HCT116 (cell line): ENCODE measurements around the gene VCX3B. TPM values are rescaled to one million over a fixed set of nuclear protein-coding genes. Genes with fewer than 3 reads are reported as not detected.
"Not testable (repeated sequence)": the region's sequence is repeated elsewhere in the genome, so short reads cannot be mapped to it uniquely, and the experiment has no call there.

Experiments used
- ATAC-seq: fragments of 200-7000 bp; cut with Tn5 transposase; 2 replicates; pipeline ENCODE4 v1.9.1; 2020; ENCODE audit warnings: mild to moderate bottlenecking, moderate library complexity
- BruUV-seq: library from RNA; stranded (reverse); fragments of 400-500 nt; replicated peaks from 2 replicates; lab custom pipeline; 2021; lab: Mats Ljungman, UMichigan
- CTCF ChIA-PET: fragments of 300-600 bp; sonication (Branson Sonifier 250); formaldehyde crosslinking; loops from one replicate; lab custom pipeline; 2021; ENCODE audit warnings: antibody characterized with exemption; lab: Charles Lee
- POLR2A ChIA-PET: fragments of 300-600, 350-600 bp; sonication (Branson Sonifier 250); formaldehyde crosslinking; loops from one replicate; lab custom pipeline; 2021; ENCODE audit warnings: antibody characterized with exemption; lab: Charles Lee
- RAD21 ChIA-PET, 2 experiments: fragments of 300-600 bp; sonication (Branson Sonifier 250); formaldehyde crosslinking; loops; one replicate each; lab custom pipeline; 2023; ENCODE audit warnings: low total read pairs in 2 of 2; ENCODE audit not compliant: uncharacterized antibody in 2 of 2, unreplicated experiment in 2 of 2, low non-redundant PET in 1 of 2; lab: Charles Lee
- DNase-seq: peaks from one replicate; pipeline ENCODE4 v3.0.0-alpha.2; 2010; ENCODE audit warnings: low read depth, low spot score
- H2AFZ ChIP-seq: fragments of 200-600 bp; shearing (Covaris generic), sonication (generic); 2 replicates; pipeline ENCODE4 v1.6.1; 2017; ENCODE audit warnings: low read depth, mixed run types, mixed read lengths, antibody characterized with exemption, low read length; ENCODE audit not compliant: poor library complexity, severe bottlenecking
- H3K27ac ChIP-seq: 2 replicates; pipeline ENCODE4 v1.5.1; 2012; ENCODE audit warnings: low read depth, low read length
- H3K27me3 ChIP-seq: fragments of 200-600 bp; sonication (generic); 2 replicates; pipeline ENCODE4 v1.6.1; 2016; ENCODE audit warnings: mixed run types, low read length, mixed read lengths; ENCODE audit not compliant: insufficient read depth
- H3K36me3 ChIP-seq, 2 experiments: fragments of 200-500 bp in 1 of 2; fragments of 200-600 bp in 1 of 2; sonication (Bioruptor generic) in 1 of 2; sonication (generic) in 1 of 2; 2 replicates each; pipeline versions ENCODE4 v1.5.1 to v1.6.1; 2014 to 2016; ENCODE audit warnings: low read length in 2 of 2, inconsistent platforms in 1 of 2, mixed read lengths in 1 of 2, mixed run types in 1 of 2; ENCODE audit not compliant: insufficient read depth in 2 of 2, control insufficient read depth in 1 of 2
- H3K4me1 ChIP-seq, 2 experiments: fragments of 200-600 bp in 1 of 2; sonication (generic) in 1 of 2; 2 replicates each; pipeline versions ENCODE4 v1.5.1 to v1.6.1; 2012 to 2017; ENCODE audit warnings: low read length in 2 of 2, inconsistent platforms in 1 of 2, mild to moderate bottlenecking in 1 of 2, mixed read lengths in 1 of 2, mixed run types in 1 of 2, moderate library complexity in 1 of 2; ENCODE audit not compliant: insufficient read depth in 2 of 2, control insufficient read depth in 1 of 2
- H3K4me2 ChIP-seq: fragments of 200-600 bp; sonication (generic); 2 replicates; pipeline ENCODE4 v1.6.1; 2017; ENCODE audit warnings: mixed run types, low read length, mixed read lengths
- H3K4me3 ChIP-seq, 2 experiments: fragments of 200-600 bp in 1 of 2; sonication (generic) in 1 of 2; replicated peaks in 1 of 2; 2 replicates each; pipeline ENCODE4 v1.5.1; 2011 to 2016; ENCODE audit warnings: low read length in 2 of 2, control low read depth in 1 of 2, low read depth in 1 of 2, mild to moderate bottlenecking in 1 of 2, mixed read lengths in 1 of 2, mixed run types in 1 of 2
- H3K79me2 ChIP-seq: fragments of 200-600 bp; sonication (generic); 2 replicates; pipeline ENCODE4 v1.6.1; 2017; ENCODE audit warnings: mild to moderate bottlenecking, mixed run types, low read length, moderate library complexity, mixed read lengths; ENCODE audit not compliant: insufficient read depth
- H3K9ac ChIP-seq: fragments of 200-600 bp; sonication (generic); 2 replicates; pipeline ENCODE4 v1.6.1; 2016; ENCODE audit warnings: low read length, mixed read lengths
- H3K9me2 ChIP-seq: fragments of 200-600 bp; sonication (generic), shearing (Covaris generic); 2 replicates; pipeline ENCODE4 v1.6.1; 2017; ENCODE audit warnings: mixed run types, mild to moderate bottlenecking, moderate library complexity; ENCODE audit not compliant: insufficient read depth
- H3K9me3 ChIP-seq, 2 experiments: fragments of 200-500 bp in 1 of 2; fragments of 200-600 bp in 1 of 2; sonication (Bioruptor generic) in 1 of 2; sonication (generic) in 1 of 2; 2 replicates each; pipeline ENCODE4 v1.6.1; 2014 to 2017; ENCODE audit warnings: low read length in 2 of 2, mixed read lengths in 2 of 2, inconsistent platforms in 1 of 2, low read depth in 1 of 2, mild to moderate bottlenecking in 1 of 2, mixed run types in 1 of 2, moderate library complexity in 1 of 2; ENCODE audit not compliant: control insufficient read depth in 1 of 2, insufficient read depth in 1 of 2
- H4K20me1 ChIP-seq: fragments of 200-600 bp; sonication (generic), shearing (Covaris generic); 2 replicates; pipeline ENCODE4 v1.6.1; 2017; ENCODE audit warnings: mixed run types, mild to moderate bottlenecking, moderate library complexity; ENCODE audit not compliant: insufficient read depth
- CBX3 ChIP-seq: IDR thresholded peaks from 2 replicates; pipeline ENCODE4 v1.6.1; 2012; ENCODE audit warnings: low read depth
- EZH2 ChIP-seq: fragments of 200-600 bp; sonication (generic); IDR thresholded peaks from 2 replicates; pipeline ENCODE4 v1.6.1; 2017; ENCODE audit warnings: antibody characterized with exemption, mixed run types
- EZH2phosphoT487 ChIP-seq: fragments of 200-600 bp; IDR thresholded peaks from 2 replicates; pipeline ENCODE4 v1.6.1; 2018; ENCODE audit warnings: antibody characterized with exemption, borderline replicate concordance
- FOSL1 ChIP-seq: IDR thresholded peaks from 2 replicates; pipeline ENCODE4 v1.6.1; 2012; ENCODE audit warnings: low read depth
- JUND ChIP-seq: IDR thresholded peaks from 2 replicates; pipeline ENCODE4 v1.6.1; 2012
- POLR2AphosphoS5 ChIP-seq: IDR thresholded peaks from 2 replicates; pipeline ENCODE4 v1.6.1; 2011; ENCODE audit warnings: mild to moderate bottlenecking, low read depth, low read length, moderate library complexity
- RAD21 ChIP-seq: IDR thresholded peaks from 2 replicates; pipeline ENCODE4 v1.6.1; 2012; ENCODE audit warnings: low read depth, mild to moderate bottlenecking
- SIN3A ChIP-seq: IDR thresholded peaks from 2 replicates; pipeline ENCODE4 v1.6.1; 2012; ENCODE audit warnings: low read depth
- SP1 ChIP-seq: IDR thresholded peaks from 2 replicates; pipeline ENCODE4 v1.6.1; 2012; ENCODE audit warnings: low read depth
- ZBTB33 ChIP-seq: IDR thresholded peaks from 2 replicates; pipeline ENCODE4 v1.6.1; 2011; ENCODE audit warnings: mild to moderate bottlenecking, low read length, moderate library complexity; ENCODE audit not compliant: insufficient replicate concordance; ENCODE audit errors: extremely low read depth
- ZFX ChIP-seq: fragments of 450-650 bp; IDR thresholded peaks from 2 replicates; pipeline ENCODE4 v1.6.1; 2017
- ZNF274 ChIP-seq: fragments of 200-500 bp; sonication (Bioruptor generic); IDR thresholded peaks from 2 replicates; pipeline ENCODE4 v1.6.1; 2014; ENCODE audit warnings: mild to moderate bottlenecking, low read depth, low read length, inconsistent platforms
- intact Hi-C: fragments of 100-400 bp; cut with micrococcal nuclease; formaldehyde crosslinking; loops from 2 replicates; pipeline ENCODE4 v1.10.0; 2022
- total RNA-seq: library from RNA; stranded (reverse); gene quantifications from one replicate; pipeline ENCODE4 v1.2.1, GENCODE V29; 2021; ENCODE audit not compliant: unreplicated experiment

Gene VCX3B
- total RNA-seq, 1 experiment from 2014 or later: not detected

- TF ChIP-seq ZBTB33: no peak
- no peak for TF ChIP-seq POLR2AphosphoS5
- TF ChIP-seq CBX3: no peak
- TF ChIP-seq FOSL1: no peak
- TF ChIP-seq ZFX: no peak
- TF ChIP-seq RAD21: no peak
- TF ChIP-seq SP1: no peak
These were observed 35.6 kb downstream of the VCX3B start (continued) for GRCh38 chrX:8500203-8500602.

GRCh38 chrX:8502101-8502500, 37.5 kb downstream of the VCX3B start:
- BruUV-seq, H3K9me2 ChIP-seq, H3K79me2 ChIP-seq, H3K9me3 ChIP-seq, H3K4me2 ChIP-seq, H3K27ac ChIP-seq, H3K4me1 ChIP-seq, H4K20me1 ChIP-seq, RAD21 ChIA-PET, CTCF ChIA-PET, H3K9ac ChIP-seq, intact Hi-C loops, H3K36me3 ChIP-seq, ATAC-seq, H3K27me3 ChIP-seq, H3K4me3 ChIP-seq, POLR2A ChIA-PET, H2AFZ ChIP-seq, DNase-seq: not testable (repeated sequence)

- Histone ChIP-seq H3K9me3 (no peaks in the 10 kb centered on the region), H3K4me3 (no peak overlapping the region), H3K9me2 (no peaks in the 10 kb centered on the region), H2AFZ (no peak overlapping the region), H3K4me2 (no peak overlapping the region), H3K4me1 (no peaks in the 10 kb centered on the region), H3K9ac (no peak overlapping the region), H3K79me2 (no peaks in the 10 kb centered on the region), H3K36me3 (no peaks in the 10 kb centered on the region), H4K20me1 (no peaks in the 10 kb centered on the region), H3K27ac (no peak overlapping the region), H3K27me3 (no peaks in the 10 kb centered on the region)
- DNase-seq: no peak
- POLR2A ChIA-PET: no interaction called here
- ATAC-seq: no peak
- CTCF ChIA-PET: no interaction called here
- RAD21 ChIA-PET: no interaction called here
- intact Hi-C loops: no loop called here
- BruUV-seq: no TSS peak
- TF ChIP-seq EZH2phosphoT487: no peak
- TF ChIP-seq ZBTB33: no peak
- no peak for TF ChIP-seq RAD21
- no peak for TF ChIP-seq JUND
- no peak for TF ChIP-seq SIN3A
- no peak for TF ChIP-seq ZNF274
- no peak for TF ChIP-seq EZH2
- TF ChIP-seq ZFX: no peak
These were observed 39.8 kb downstream of the VCX3B start for GRCh38 chrX:8504451-8504850.
